ENCODE results near the gene MAP2.

MAP2 gene

DNA sequence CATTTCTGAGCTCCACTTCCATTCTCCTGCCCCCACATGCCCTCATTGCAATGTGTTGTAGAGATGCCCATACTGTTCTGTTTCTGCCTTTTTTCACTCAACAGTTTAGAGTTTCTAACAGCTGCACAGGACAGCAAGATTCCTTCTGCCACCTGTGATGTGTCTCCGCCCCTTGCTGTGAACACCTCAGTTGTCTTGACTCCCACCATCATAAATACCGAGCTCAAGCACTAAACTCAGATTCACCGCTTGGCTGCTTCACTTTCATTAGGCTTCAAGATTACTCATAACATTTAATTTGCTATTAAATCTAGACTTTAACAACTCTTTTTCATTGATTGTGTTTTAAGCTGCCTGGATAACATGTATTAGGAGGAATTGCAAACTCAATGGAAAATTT lies 141.0 kb downstream of the MAP2 start:
- H2AFZ ChIP-seq (ENCODE audit: low read depth) = no peak overlapping the region
- no peaks in the 10 kb centered on the region for H3K79me2 ChIP-seq (ENCODE audit: insufficient read depth, low read depth)
- no peaks in the 10 kb centered on the region for H4K20me1 ChIP-seq (ENCODE audit: insufficient read depth)
- no peaks in the 10 kb centered on the region for H3K27me3 ChIP-seq (ENCODE audit: insufficient read depth, low read depth)
- TF ChIP-seq, protein P1, sequence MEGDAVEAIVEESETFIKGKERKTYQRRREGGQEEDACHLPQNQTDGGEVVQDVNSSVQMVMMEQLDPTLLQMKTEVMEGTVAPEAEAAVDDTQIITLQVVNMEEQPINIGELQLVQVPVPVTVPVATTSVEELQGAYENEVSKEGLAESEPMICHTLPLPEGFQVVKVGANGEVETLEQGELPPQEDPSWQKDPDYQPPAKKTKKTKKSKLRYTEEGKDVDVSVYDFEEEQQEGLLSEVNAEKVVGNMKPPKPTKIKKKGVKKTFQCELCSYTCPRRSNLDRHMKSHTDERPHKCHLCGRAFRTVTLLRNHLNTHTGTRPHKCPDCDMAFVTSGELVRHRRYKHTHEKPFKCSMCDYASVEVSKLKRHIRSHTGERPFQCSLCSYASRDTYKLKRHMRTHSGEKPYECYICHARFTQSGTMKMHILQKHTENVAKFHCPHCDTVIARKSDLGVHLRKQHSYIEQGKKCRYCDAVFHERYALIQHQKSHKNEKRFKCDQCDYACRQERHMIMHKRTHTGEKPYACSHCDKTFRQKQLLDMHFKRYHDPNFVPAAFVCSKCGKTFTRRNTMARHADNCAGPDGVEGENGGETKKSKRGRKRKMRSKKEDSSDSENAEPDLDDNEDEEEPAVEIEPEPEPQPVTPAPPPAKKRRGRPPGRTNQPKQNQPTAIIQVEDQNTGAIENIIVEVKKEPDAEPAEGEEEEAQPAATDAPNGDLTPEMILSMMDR (conservative IDR thresholded peaks at IDR 0.05; ENCODE audit: low read depth, low read length) = no peak
- H3K27ac ChIP-seq = no peak overlapping the region
- no peak overlapping the region for H3K4me3 ChIP-seq (IDR thresholded peaks at IDR 0.05; ENCODE audit: insufficient read depth, low read depth, low read length)
- no peak overlapping the region for H3K4me2 ChIP-seq
- H3K4me1 ChIP-seq (ENCODE audit: low read depth, poor library complexity, severe bottlenecking) = no peaks in the 10 kb centered on the region
- no peaks in the 10 kb centered on the region for H3K36me3 ChIP-seq (ENCODE audit: insufficient read depth)
- no peak overlapping the region for H3K9ac ChIP-seq

DNA sequence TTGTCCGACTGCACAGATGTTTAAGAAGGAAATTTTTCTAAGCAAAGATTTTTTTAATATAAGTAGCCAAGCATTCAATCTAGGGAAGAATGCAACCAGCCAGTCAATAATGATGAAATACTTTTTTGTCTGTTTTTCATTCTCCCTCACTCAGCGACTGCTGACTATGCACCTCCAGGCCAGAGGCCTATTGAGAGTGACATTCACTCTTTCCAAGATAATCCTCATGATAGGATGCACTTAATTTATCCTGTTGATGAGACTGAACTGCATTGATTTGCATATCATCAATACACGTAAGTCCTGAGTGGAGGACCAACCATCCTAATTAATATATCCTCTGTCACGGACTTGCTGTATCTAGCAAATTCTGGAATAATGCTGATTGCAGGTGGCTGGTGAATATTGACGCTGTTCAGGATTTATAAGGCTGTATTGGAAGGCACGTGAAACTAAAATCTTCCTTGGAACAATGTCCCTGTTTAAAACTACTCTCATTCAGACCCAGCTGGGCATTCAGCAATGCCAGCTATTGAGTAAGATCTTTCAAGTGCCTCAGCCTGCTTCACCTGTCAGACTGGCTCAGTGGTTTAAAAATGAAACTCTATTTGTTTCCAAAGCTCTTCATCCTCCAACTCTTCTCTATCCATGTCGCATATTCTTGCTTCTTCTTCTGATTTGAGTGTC lies 142.2 kb downstream of the MAP2 start:
- Histone ChIP-seq H2AFZ (ENCODE audit: low read depth) (no peak overlapping the region), H4K20me1 (ENCODE audit: insufficient read depth) (no peaks in the 10 kb centered on the region), H3K9ac (no peak overlapping the region), H3K4me3 (IDR thresholded peaks at IDR 0.05; ENCODE audit: insufficient read depth, low read depth, low read length) (no peak overlapping the region), H3K36me3 (ENCODE audit: insufficient read depth) (no peaks in the 10 kb centered on the region), H3K79me2 (ENCODE audit: insufficient read depth, low read depth) (no peaks in the 10 kb centered on the region), H3K27me3 (ENCODE audit: insufficient read depth, low read depth) (no peaks in the 10 kb centered on the region), H3K4me1 (ENCODE audit: low read depth, poor library complexity, severe bottlenecking) (no peaks in the 10 kb centered on the region), H3K4me2 (no peak overlapping the region), H3K27ac (no peak overlapping the region)
- TF ChIP-seq, protein P1 (conservative IDR thresholded peaks at IDR 0.05; ENCODE audit: low read depth, low read length) = no peak

DNA sequence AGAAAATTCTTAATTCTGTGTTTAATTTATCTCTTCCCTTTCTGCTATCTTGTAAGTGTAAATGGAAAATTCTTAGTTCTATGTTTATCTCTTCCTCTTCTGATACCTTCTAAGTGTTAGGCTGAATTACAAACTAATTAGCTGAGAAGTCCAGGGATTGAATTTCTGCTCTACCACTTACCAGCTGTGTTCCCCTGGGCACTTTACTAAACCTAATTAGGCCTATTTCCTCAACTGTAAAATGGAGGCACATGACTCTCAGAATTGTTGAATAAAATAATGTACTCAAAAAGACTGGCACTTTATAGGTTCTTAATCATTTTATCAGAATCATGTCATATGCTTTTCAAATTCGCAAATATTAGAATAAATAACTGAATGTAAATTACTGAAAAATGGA lies 146.3 kb downstream of the MAP2 start:
- no peak overlapping the region for H3K4me3 ChIP-seq (IDR thresholded peaks at IDR 0.05; ENCODE audit: insufficient read depth, low read depth, low read length)
- no peak overlapping the region for H3K27ac ChIP-seq
- H3K4me1 ChIP-seq (ENCODE audit: low read depth, poor library complexity, severe bottlenecking) = no peaks in the 10 kb centered on the region
- no peaks in the 10 kb centered on the region for H3K79me2 ChIP-seq (ENCODE audit: insufficient read depth, low read depth)
- H3K9ac ChIP-seq = no peak overlapping the region
- no peaks in the 10 kb centered on the region for H3K36me3 ChIP-seq (ENCODE audit: insufficient read depth)
- H2AFZ ChIP-seq (ENCODE audit: low read depth) = no peak overlapping the region
- TF ChIP-seq, protein P1 (conservative IDR thresholded peaks at IDR 0.05; ENCODE audit: low read depth, low read length) = no peak
- no peaks in the 10 kb centered on the region for H4K20me1 ChIP-seq (ENCODE audit: insufficient read depth)
- no peaks in the 10 kb centered on the region for H3K27me3 ChIP-seq (ENCODE audit: insufficient read depth, low read depth)
- no peak overlapping the region for H3K4me2 ChIP-seq

DNA sequence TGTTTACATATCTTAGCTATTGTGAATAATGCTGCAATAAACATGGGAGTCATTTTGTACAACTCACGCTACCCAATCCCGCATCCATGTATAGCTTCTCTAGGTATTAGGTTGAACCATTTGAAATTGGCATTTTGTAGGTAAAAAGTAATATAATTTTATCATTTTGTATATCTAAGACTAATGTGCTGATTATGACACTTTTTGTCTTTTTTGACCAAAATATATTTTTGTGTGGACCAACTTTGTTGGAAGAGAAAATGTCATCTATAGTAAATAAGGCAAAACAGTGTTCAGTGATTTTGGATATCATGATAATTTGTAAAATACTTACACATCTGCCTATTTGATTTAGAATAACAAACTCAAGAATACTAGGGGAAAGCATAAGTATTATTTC lies 150.7 kb downstream of the MAP2 start:
- Histone ChIP-seq H3K27me3 (ENCODE audit: insufficient read depth, low read depth) (no peaks in the 10 kb centered on the region), H3K36me3 (ENCODE audit: insufficient read depth) (no peaks in the 10 kb centered on the region), H3K9ac (no peak overlapping the region), H3K4me3 (IDR thresholded peaks at IDR 0.05; ENCODE audit: insufficient read depth, low read depth, low read length) (no peak overlapping the region), H3K27ac (no peak overlapping the region), H2AFZ (ENCODE audit: low read depth) (no peak overlapping the region), H3K4me1 (ENCODE audit: low read depth, poor library complexity, severe bottlenecking) (no peaks in the 10 kb centered on the region), H3K79me2 (ENCODE audit: insufficient read depth, low read depth) (no peaks in the 10 kb centered on the region), H3K4me2 (no peak overlapping the region), H4K20me1 (ENCODE audit: insufficient read depth) (no peaks in the 10 kb centered on the region)
- TF ChIP-seq, protein P1 (conservative IDR thresholded peaks at IDR 0.05; ENCODE audit: low read depth, low read length) = no peak

Measured in KMS-11 (cell line).